ENCODE results near the gene DNAI1. TPM values are rescaled to one million over a fixed set of nuclear protein-coding genes. Genes with fewer than 3 reads are reported as not detected.

Gene DNAI1
- total RNA-seq, 2 donors from 2014 or later, result not detected

- no peak overlapping the region for H3K4me3 ChIP-seq
- DNase-seq (ENCODE audit: low spot score), result no peak
- no peaks in the 10 kb centered on the region for H3K36me3 ChIP-seq
- H3K9me3 ChIP-seq, result no peaks in the 10 kb centered on the region
- ATAC-seq (ENCODE audit: insufficient number of reproducible peaks, low FRiP score, low read depth), result no peak
- no peaks in the 10 kb centered on the region for H3K27me3 ChIP-seq (replicated peaks; ENCODE audit: insufficient read depth)
- no peak overlapping the region for H3K27ac ChIP-seq
- H3K4me1 ChIP-seq (ENCODE audit: control insufficient read depth in 1 of 2, low read depth in 2 of 2), result no peaks in the 10 kb centered on the region
- TF ChIP-seq CTCF (IDR thresholded peaks at IDR 0.05), result no peak
These were observed 87.7 kb downstream of the DNAI1 start for GRCh38 chr9:34546102-34546833.

GRCh38 chr9:34546834-34547827 is 88.5 kb downstream of the DNAI1 start:
- DNase-seq (ENCODE audit: low spot score), result no peak
- no peak overlapping the region for H3K27ac ChIP-seq
- H3K4me1 ChIP-seq (ENCODE audit: control insufficient read depth in 1 of 2, low read depth in 2 of 2), result no peaks in the 10 kb centered on the region
- ATAC-seq (ENCODE audit: insufficient number of reproducible peaks, low FRiP score, low read depth), result no peak
- H3K27me3 ChIP-seq (replicated peaks; ENCODE audit: insufficient read depth), result no peaks in the 10 kb centered on the region
- H3K36me3 ChIP-seq, result no peaks in the 10 kb centered on the region
- H3K9me3 ChIP-seq, result no peaks in the 10 kb centered on the region
- no peak overlapping the region for H3K4me3 ChIP-seq
- TF ChIP-seq CTCF (IDR thresholded peaks at IDR 0.05), result peak; percentile 66

GRCh38 chr9:34547960-34548611 is 89.5 kb downstream of the DNAI1 start:
- Histone ChIP-seq H3K4me1 (ENCODE audit: control insufficient read depth in 1 of 2, low read depth in 2 of 2) (no peaks in the 10 kb centered on the region), H3K27me3 (replicated peaks; ENCODE audit: insufficient read depth) (no peaks in the 10 kb centered on the region), H3K9me3 (no peaks in the 10 kb centered on the region), H3K4me3 (no peak overlapping the region), H3K36me3 (no peaks in the 10 kb centered on the region), H3K27ac (no peak overlapping the region)
- TF ChIP-seq CTCF (IDR thresholded peaks at IDR 0.05), result peak; percentile 75
- no peak for DNase-seq (ENCODE audit: low spot score)
- peak; percentile 15 for ATAC-seq (ENCODE audit: insufficient number of reproducible peaks, low FRiP score, low read depth)

- DNase-seq (ENCODE audit: low spot score), result no peak
- no peaks in the 10 kb centered on the region for H3K9me3 ChIP-seq
- no peak for ATAC-seq (ENCODE audit: insufficient number of reproducible peaks, low FRiP score, low read depth)
- no peak overlapping the region for H3K4me3 ChIP-seq
- H3K4me1 ChIP-seq (ENCODE audit: control insufficient read depth in 1 of 2, low read depth in 2 of 2), result no peaks in the 10 kb centered on the region
- TF ChIP-seq CTCF (IDR thresholded peaks at IDR 0.05), result no peak
- no peak overlapping the region for H3K27ac ChIP-seq
- H3K27me3 ChIP-seq (replicated peaks; ENCODE audit: insufficient read depth), result no peaks in the 10 kb centered on the region
- no peaks in the 10 kb centered on the region for H3K36me3 ChIP-seq
These were observed 90.8 kb downstream of the DNAI1 start for GRCh38 chr9:34549407-34549732.
